PC-3 (cell line): ENCODE results near the gene PAMR1.

Source experiments
- CTCF ChIP-seq: fragments of 300-600 bp; sonication (generic); conservative IDR thresholded peaks from 2 replicates; pipeline ENCODE4 v1.5.1; 2017; ENCODE audit warnings: antibody characterized with exemption, low read depth, mild to moderate bottlenecking, low read length
- EZH2 ChIP-seq: fragments of 300-600 bp; sonication (generic); IDR thresholded peaks from one replicate; pipeline ENCODE4 v1.6.1; 2017; ENCODE audit warnings: antibody characterized with exemption, mild to moderate bottlenecking, low read length; ENCODE audit not compliant: unreplicated experiment
- EZH2phosphoT487 ChIP-seq: fragments of 300-600 bp; sonication (generic); IDR thresholded peaks from 2 replicates; pipeline ENCODE4 v1.6.1; 2018; ENCODE audit warnings: mild to moderate bottlenecking, antibody characterized with exemption, low read length, borderline replicate concordance

- TF ChIP-seq EZH2 = no peak
- TF ChIP-seq EZH2phosphoT487 = no peak
- no peak for TF ChIP-seq CTCF
These were observed 34.1 kb downstream of the PAMR1 start for GRCh38 chr11:35491231-35491871.
